NCI-H1417 treated with DMSO at 0.1 percent for 48 hours (cell line): Measurements from ENCODE around the gene DCLK2.
A peak's percentile ranks its signal among the peaks of the same experiment; 100 is the strongest.

Experiments used
- DNase-seq: peaks from one replicate; lab custom pipeline; 2025; lab: John Stamatoyannopoulos, UW

DCLK2 gene

DNA sequence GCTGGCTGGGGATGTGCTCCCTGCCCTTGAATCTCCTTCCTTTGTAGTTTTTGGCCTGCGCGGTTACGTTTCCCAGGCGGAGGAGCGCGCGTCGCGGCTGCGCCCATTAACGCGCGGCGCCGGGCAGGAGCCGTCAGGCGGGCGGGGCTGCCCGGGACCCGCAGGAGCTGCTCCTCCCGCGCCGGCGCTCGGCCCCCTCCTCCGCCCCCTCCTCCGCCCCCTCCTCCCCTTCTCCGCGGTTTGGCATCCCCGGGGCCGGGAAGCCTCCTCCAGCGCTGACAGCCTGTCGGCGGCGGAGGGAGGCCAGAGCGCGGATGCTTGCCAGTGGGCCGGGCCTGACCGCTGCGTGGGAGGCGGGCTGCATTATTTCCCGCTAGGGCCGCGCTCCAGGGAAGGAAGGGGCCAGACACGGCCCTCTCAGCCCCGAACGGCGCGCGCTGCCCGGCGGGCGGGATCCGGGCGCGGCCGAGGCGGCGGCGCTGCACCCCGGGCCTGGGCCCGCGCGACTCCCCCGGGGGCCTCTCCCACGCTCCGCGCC is at the start of gene DCLK2:
Gene DCLK2 (plus strand): TSS at position 405 of the 538 bp plus-strand sequence. CDS start 583 bp downstream, outside the sequence.
- peak; percentile 32 for DNase-seq

- DNase-seq, result no peak
These were observed 45.7 kb upstream of the DCLK2 start for GRCh38 chr4:150032541-150032940.

DNA sequence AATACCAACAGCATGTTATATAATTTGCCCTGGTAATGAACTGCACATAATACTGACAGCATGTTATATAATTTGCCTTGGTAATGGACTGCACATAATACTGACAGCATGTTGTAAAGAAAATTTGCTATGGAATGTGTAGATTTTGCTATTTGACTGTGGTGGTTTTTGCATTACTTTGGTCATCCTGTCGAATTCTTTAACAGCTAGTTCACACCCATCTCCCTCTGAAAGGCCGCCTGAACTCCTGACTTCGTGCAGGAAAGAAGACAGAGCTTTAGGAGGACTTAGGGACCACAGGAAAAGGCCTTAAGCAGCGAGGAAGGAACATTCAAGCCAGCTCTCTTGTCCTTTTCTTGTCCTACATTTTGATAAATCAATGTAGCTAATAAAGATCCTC is 45.2 kb upstream of the DCLK2 start:
- no peak for DNase-seq

- no peak for DNase-seq
These were observed 44.3 kb upstream of the DCLK2 start for GRCh38 chr4:150033901-150034300.

GRCh38 chr4:150037251-150037856 is 40.9 kb upstream of the DCLK2 start:
- DNase-seq, result no peak

DNA sequence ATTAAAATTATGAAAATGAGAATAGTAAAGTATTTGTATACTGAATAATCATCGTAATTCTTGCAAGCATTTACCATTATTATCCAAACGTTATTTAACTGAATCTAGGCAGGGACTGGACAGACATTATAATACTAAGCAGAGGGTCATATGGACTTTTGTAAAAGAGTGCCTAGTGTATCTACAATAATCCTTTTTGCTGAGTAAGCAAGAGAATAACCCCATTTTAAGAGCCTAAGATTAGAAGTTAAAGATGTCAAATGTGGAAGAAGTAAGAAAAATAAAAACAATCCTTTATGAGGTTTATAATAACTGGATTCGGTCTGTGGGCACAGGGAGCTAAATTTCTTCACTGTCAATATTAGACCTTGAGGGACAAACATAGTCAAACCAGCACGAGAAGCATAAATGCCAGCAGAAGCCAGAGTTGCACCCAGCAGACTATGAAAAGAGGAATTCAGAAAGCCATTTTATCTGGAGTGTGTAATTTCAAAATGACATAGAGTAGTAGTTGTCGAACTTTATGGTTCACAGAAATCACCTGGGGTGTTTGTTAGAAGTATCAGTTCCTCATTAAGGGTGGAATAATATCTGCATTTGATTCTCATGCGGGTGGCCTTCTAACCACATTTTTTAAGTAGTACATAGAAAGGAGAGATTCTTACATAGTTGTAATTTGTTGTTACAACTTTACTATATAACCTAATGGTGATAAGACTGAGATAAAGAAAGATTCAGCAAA is 39.7 kb upstream of the DCLK2 start:
- DNase-seq, result no peak

GRCh38 chr4:150039274-150040127 is 38.7 kb upstream of the DCLK2 start:
- DNase-seq, result no peak

GRCh38 chr4:150044517-150044916 is 33.7 kb upstream of the DCLK2 start:
- no peak for DNase-seq

- DNase-seq, result no peak
These were observed 32.8 kb upstream of the DCLK2 start for GRCh38 chr4:150045410-150045809.

- no peak for DNase-seq
These were observed 31.5 kb upstream of the DCLK2 start for GRCh38 chr4:150046728-150047217.

DNA sequence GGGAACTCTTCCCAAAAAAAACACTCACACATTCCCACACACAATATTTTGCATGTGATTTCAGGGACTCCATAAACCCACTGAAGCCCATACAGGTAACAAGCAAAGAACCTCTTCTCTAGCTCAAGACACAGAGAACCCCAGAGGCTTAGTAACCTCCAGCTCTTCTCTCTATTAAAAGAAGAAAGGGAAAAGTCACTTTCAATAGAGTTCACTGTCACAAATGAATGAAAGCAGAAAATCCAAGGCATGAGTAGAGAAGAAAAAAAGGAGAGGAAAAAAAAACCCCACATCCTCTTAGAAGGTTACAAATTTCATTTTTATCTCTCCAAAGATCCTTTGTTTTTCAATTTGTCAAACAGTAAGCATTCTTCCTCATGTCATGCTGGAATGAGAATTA is 30.7 kb upstream of the DCLK2 start:
- DNase-seq, result no peak

GRCh38 chr4:150049682-150050081 is 28.6 kb upstream of the DCLK2 start:
- no peak for DNase-seq

GRCh38 chr4:150050566-150050965 is 27.7 kb upstream of the DCLK2 start:
- DNase-seq, result no peak

GRCh38 chr4:150051111-150051510 is 27.1 kb upstream of the DCLK2 start:
- DNase-seq, result no peak

- DNase-seq, result no peak
These were observed 22.8 kb upstream of the DCLK2 start for GRCh38 chr4:150055467-150055866.

DNA sequence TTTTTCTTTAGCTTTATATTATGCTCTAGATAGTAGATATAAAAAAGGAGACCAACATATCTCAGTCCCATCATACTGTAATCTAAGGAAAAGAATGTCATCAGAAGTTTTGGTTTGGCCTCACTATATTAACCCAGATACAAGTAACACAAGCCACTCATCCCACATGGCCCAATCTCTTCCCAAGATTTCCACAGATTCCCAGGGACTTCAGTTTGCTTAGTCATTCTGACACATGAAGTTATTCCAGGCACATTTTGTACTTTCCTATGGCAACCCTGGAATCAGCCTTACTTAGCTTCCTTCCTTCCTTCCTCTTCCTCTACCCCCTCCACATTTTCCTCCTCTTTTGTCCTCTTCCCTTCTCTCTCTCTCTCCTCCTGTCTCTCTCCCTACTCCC is 21.7 kb upstream of the DCLK2 start:
- no peak for DNase-seq

- DNase-seq, result no peak
These were observed 17.0 kb upstream of the DCLK2 start for GRCh38 chr4:150061086-150061776.

- DNase-seq, result no peak
These were observed 15.1 kb upstream of the DCLK2 start for GRCh38 chr4:150063128-150063527.

- no peak for DNase-seq
These were observed 12.5 kb upstream of the DCLK2 start for GRCh38 chr4:150065740-150066139.

- no peak for DNase-seq
These were observed 10.4 kb upstream of the DCLK2 start for GRCh38 chr4:150067859-150068258.

DNA sequence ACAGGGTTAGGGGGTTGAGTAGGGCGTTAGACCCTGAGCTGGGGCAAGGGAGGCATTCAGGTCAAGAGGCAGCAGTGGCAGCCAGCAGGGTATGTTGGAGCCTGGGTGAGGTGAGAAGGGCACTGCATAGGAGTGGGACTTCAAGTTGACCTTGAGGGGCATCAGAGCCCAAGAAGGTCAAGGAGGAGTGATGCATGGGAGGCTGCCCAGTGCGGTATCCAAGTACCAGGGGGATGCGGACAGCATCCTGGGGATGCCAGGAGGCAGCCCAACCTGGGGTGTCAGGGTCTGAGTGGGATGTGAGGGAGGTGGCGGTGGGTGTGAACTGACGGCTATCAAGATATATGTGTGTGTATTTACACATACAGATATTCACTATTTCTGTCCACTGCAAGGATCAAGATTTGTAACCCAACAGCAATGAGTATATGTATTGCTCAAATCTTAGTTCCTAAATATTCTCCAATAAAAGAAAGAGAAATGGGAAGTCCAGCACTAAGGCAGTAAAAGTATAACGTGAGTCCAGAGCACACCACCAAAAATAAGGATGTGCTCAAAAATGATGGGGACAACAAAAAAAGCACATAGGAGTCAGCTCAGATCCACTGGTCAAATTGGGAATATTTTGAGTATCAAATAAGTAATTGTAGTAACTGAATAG is 9.8 kb upstream of the DCLK2 start:
- DNase-seq, result no peak
